DMS153 treated with DMSO at 0.1 percent for 48 hours (cell line): ENCODE data around the gene CXCL11.
"Not testable (repeated sequence)": the region's sequence is repeated elsewhere in the genome, so short reads cannot be mapped to it uniquely, and the experiment has no call there.

ENCODE experiments used
- DNase-seq: peaks from one replicate; lab custom pipeline; 2025; ENCODE audit not compliant: unreplicated experiment; lab: John Stamatoyannopoulos, UW

Gene CXCL11

DNA sequence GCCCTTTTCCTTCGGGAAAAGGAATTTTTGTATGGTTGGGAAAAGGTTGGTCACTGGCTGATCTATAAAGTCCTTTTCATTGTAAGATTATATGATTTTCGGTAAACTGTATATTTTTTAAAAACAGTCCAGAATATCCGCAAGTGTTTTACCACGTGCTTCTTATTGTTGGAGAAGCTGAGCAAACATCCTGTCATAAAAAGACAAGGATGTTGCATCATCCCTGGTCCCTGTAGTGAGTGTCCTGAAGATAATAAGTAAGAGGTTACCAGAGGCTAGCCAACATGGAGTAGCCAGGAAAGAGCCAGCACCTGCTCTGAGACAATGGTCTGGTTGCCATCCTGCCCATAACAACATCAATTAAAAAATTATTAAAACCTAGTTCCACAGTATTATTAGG is 33.7 kb downstream of the CXCL11 start:
- DNase-seq: no peak

GRCh38 chr4:76001700-76002099 is 34.2 kb downstream of the CXCL11 start:
- DNase-seq: no peak

- no peak for DNase-seq
Observed at GRCh38 chr4:76000279-76000678, 35.6 kb downstream of the CXCL11 start.

DNA sequence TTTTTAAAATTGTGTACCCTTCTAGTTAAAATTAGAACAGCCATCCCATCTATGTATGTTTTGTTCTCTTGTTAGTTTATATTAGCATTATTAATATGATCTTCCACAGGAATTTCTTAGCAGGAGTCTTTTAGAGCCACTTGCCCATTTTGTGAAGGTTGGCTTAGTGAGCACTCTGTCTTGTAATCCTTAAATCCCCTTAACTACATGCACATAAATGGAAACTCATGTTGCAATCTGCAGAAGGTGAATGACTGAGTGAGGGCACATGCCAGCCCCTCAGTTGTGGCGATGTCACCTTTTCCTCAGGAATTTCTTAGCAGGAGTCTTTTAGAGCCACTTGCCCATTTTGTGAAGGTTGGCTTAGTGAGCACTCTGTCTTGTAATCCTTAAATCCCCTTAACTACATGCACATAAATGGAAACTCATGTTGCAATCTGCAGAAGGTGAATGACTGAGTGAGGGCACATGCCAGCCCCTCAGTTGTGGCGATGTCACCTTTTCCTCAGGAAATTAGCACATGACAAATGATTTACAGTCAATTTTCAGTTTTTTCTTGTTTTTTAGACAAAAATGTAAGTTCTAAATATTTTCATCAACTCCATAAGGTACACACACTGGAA is 37.2 kb downstream of the CXCL11 start:
- not testable (repeated sequence) for DNase-seq

GRCh38 chr4:75997946-75998345 is 37.9 kb downstream of the CXCL11 start:
- no peak for DNase-seq

- no peak for DNase-seq
Observed at GRCh38 chr4:75997081-75997480, 38.8 kb downstream of the CXCL11 start.

- peak; percentile 73 for DNase-seq
Observed at GRCh38 chr4:75995727-75996126, 40.1 kb downstream of the CXCL11 start.

DNA sequence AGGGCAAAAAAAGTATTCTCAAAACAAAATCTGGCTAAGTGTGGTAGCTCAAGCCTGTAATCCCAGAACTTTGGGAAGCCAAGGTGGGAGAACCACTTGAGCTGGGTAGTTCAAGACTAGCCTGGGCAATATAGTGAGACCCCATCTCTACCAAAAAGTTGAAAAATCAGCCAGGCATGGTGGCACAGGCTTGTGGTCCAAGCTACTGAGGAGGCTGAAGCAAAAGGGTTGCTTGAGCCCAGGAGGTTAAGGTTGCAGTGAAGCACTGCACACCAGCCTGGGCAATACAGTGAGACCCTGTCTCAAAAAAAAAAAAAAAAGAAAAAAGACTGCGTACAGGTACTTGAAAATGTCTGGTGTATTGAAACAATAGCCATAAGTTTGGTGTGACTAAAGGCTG is 43.4 kb downstream of the CXCL11 start:
- no peak for DNase-seq

DNA sequence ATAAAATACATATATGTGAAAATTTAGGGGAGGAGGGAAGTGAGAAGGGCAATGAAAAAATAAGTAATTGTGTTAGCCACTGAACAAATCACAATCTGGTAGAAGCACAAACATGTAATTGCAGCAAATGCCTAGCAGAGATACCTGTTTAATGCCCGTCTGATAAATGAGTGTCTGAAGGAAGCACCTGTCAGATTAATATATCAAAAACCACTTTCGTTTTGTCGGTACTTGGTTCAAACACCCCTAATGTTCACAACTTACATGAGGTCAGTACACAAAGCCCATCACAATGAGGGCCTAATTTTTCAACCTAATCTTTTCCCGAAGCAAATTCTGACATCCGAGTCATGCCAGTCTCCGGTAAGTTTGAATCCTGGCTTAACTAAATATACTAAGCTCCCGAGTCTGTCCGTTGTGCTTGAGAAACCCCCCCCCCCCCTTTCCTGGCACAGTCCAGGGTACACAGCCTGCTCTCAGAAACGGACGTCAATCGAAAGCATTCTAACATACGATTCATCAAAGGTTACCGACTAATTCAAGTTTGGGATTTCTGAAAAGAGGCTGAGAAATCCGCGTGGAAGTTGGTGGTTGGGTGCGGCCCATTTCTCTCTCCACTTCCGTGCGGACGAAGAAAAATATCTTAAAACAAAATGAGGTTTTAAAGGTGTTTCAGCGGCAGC is 45.9 kb downstream of the CXCL11 start:
- no peak for DNase-seq

GRCh38 chr4:75985116-75985515 is 50.8 kb downstream of the CXCL11 start:
- DNase-seq: no peak
